AG09319 (cell line): Measurements from ENCODE around the gene CACNA1C.

Source experiments
- DNase-seq: peaks from one replicate; pipeline ENCODE4 v3.0.0-alpha.2; 2010; ENCODE audit warnings: low read depth; ENCODE audit errors: extremely low read depth
- TF ChIP-seq, protein P1 (sequence below): IDR thresholded peaks from 2 replicates; pipeline ENCODE4 v1.5.1; 2011; ENCODE audit warnings: low read depth, mild to moderate bottlenecking, inconsistent platforms, low read length, moderate library complexity

Gene CACNA1C

DNA sequence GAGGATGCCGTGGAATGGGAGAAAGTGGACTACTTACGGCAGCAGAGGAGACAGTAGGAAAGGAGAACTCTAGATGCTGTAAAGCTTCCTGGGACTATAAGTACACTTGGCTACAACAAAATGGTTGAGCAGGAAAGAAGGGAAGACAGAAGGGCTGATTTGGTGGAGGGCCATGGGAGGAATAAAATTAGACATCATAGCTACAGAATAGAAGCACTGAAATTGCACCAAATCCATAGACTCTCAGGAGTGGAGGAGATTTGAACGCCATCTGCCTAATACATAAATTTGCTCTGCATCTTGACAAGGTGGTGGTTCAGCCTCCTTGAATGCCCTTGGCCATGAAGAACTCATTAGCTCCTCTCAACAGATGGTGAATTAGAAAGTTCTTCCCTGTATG, 32.3 kb upstream of the CACNA1C start:
- TF ChIP-seq, protein P1, sequence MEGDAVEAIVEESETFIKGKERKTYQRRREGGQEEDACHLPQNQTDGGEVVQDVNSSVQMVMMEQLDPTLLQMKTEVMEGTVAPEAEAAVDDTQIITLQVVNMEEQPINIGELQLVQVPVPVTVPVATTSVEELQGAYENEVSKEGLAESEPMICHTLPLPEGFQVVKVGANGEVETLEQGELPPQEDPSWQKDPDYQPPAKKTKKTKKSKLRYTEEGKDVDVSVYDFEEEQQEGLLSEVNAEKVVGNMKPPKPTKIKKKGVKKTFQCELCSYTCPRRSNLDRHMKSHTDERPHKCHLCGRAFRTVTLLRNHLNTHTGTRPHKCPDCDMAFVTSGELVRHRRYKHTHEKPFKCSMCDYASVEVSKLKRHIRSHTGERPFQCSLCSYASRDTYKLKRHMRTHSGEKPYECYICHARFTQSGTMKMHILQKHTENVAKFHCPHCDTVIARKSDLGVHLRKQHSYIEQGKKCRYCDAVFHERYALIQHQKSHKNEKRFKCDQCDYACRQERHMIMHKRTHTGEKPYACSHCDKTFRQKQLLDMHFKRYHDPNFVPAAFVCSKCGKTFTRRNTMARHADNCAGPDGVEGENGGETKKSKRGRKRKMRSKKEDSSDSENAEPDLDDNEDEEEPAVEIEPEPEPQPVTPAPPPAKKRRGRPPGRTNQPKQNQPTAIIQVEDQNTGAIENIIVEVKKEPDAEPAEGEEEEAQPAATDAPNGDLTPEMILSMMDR = no peak
- DNase-seq = no peak

DNA sequence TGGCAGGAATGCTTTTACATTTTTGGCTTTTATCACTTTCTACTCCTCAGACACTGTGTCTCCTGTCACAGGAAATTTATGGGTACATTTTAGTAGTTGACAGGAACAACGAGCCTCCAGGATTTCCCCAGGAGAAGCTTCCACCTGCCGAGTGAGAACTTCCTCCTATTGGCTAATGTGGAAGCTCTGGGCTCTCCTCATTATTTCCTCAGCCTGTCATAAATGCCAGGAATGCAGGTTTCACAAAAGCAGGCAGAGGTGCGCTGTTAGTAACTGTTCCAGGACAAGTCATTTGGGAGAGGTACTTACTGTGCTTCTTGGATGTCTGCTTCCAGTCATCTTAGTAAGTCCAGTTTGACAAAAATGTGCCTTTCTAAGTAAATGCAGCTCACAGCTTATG, 29.4 kb upstream of the CACNA1C start:
- no peak for DNase-seq
- TF ChIP-seq, protein P1 = no peak

DNA sequence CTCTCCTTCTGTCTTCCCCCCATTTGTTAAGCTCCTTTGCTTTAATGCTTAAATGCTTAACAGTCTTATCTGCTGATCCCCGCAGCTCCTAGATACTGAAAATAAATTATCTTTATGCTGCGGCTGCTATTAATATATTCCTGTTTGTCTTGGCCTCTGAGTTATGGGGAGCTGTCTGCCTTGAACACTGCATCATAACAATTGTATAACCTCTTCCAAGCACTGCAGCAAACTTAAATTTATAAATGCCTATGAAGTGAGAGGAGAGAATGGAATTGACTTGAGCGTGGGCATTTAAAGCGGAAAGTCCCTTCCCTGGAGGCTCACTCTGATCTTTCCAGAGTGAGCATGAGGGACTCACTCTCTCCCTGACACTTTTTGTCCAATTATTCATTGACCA, 25.4 kb upstream of the CACNA1C start:
- TF ChIP-seq, protein P1 = no peak
- DNase-seq = no peak

DNA sequence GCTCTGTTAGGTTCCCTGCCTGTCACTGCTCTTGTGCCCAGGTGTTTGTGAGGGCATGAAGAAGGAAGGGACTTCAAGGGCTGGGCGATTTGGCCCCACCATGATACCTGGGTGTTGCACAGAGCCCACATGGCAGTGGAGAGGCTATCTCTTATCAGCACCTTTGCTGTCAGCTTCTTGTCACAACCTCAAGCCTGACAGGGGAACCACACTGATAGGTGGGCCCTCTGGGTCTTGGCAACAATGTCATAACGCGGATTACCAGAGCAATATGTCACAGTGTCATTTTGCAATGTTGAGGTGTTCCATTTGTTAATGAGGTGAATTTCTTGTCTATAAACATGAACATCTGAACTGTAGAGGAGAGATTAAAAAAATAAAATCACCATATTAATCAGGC, 22.9 kb upstream of the CACNA1C start:
- TF ChIP-seq, protein P1 = no peak
- no peak for DNase-seq

DNA sequence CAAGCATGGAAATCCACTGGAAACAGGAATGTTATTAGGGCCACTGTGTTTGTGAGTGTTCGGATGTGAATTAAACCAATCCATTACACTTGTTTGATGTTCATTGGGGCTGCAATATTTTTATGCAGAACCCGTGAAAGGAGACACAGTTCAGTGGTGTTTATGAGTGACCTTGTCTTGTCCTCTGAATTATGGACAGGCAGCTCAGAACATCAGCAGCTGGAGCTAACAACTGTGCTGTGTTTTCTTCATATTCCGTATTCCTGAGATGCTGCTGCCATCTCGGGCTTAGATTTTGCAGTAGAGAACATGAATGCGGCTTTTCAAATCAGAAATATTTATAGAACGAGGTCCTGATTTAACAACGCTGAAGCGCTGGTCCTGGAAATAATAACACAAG, 20.3 kb upstream of the CACNA1C start:
- TF ChIP-seq, protein P1 = no peak
- no peak for DNase-seq

DNA sequence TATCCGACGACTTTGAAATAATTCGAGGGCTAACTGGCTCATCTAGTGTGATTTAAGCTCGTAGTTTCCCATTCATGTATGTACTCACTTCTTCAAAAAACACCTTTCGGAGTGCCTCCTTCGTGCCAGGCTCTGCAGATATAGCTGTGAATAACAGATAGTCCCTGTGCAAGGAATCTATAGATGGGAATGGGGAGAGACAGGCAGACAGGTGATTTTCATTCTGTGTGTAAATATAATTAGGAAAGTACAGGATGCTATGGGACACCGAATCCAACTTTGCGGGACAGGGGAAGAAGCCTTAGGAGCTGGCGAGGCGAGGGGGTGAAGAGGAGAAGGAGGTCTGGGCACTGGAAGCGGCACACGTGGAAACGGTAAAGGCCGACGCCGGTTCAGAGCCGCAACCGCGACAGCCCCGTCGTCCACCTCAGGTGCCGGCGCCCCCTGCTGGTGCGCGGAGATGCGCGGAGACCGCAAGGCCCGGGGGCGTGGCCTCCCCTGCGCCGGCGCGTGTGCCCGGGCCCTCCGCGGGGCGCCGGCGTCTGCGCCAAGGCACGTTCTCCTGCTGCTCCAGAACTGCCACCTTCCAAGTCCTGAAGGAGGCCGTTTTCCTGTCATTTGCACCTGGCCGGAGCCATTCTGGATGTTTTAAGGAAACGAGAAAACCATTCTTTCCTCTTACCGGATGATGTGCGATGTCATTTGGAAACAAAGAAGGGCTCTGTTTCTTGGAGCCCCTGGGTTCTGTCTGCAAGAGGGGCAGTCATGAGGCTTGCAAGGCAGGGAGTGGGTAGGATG, 18.0 kb upstream of the CACNA1C start:
- TF ChIP-seq, protein P1 = peak; percentile 68
- peak; percentile 47 for DNase-seq

DNA sequence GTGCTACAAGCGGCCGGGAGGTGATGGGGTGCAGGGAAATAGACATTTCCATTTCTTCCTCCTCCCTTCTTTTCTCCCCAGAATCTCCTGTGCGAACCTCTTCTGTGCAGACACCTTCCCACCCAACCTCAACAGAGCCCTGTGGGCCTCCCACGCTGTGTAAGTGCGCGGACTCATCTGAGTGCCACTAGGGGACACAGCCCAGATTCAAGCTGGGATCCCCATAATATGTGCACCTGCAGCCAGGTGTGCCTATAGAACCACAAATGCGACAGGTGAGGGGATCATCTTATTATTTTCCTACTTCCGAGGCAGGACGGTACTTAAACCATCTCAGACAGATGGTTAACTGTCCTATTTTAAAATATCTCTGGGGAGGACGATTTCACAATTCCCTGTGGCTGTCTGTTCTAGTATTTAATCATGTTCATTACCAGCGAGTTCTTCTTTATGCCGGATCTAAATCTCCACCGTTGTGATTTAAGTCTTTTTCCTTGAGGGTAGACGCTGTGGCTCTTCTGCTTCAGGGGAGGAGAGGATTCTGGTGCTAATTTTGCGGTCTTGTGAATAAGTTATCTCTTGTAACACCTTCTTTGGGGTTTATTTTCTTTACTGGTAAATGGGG, 17.2 kb upstream of the CACNA1C start:
- no peak for DNase-seq
- TF ChIP-seq, protein P1 = no peak
